ENCODE results near the gene PDIA2.

GRCh38 chr16:260326-260725, 22.6 kb upstream of the PDIA2 start:
- TF ChIP-seq CTCF (conservative IDR thresholded peaks at IDR 0.05; ENCODE audit: low read depth, low read length), result no peak
- no peak for TF ChIP-seq EZH2 (IDR thresholded peaks at IDR 0.05; ENCODE audit: low read length, unreplicated experiment)

All from PC-3 (cell line).